Osteoblast (primary cell): ENCODE data around the gene C17orf78. TPM values are rescaled to one million over a fixed set of nuclear protein-coding genes. Genes with fewer than 3 reads are reported as not detected.

Source experiments
- DNase-seq: peaks from one replicate; pipeline ENCODE4 v3.0.0; 2011; ENCODE audit warnings: low spot score, mixed read lengths; ENCODE audit not compliant: insufficient read length; ENCODE audit errors: missing footprints
- H2AFZ ChIP-seq: 2 replicates; pipeline ENCODE4 v1.6.0; 2011; ENCODE audit warnings: mild to moderate bottlenecking, low read length
- H3K27ac ChIP-seq: 2 replicates; pipeline ENCODE4 v1.5.1; 2011; ENCODE audit warnings: mild to moderate bottlenecking, low read depth, low read length, moderate library complexity
- H3K27me3 ChIP-seq: 2 replicates; pipeline ENCODE4 v1.6.0; 2012; ENCODE audit warnings: mild to moderate bottlenecking, control low read depth, inconsistent platforms, low read length, moderate library complexity; ENCODE audit not compliant: insufficient read depth
- H3K36me3 ChIP-seq: 2 replicates; pipeline ENCODE4 v1.5.1; 2011; ENCODE audit warnings: mild to moderate bottlenecking, low read length, control low read depth, moderate library complexity; ENCODE audit not compliant: insufficient read depth
- H3K4me1 ChIP-seq: 2 replicates; pipeline ENCODE4 v1.5.1; 2011; ENCODE audit warnings: mild to moderate bottlenecking, low read length, control low read depth, moderate library complexity; ENCODE audit not compliant: insufficient read depth
- H3K4me2 ChIP-seq: 2 replicates; pipeline ENCODE4 v1.6.0; 2011; ENCODE audit warnings: mild to moderate bottlenecking, low read length; ENCODE audit not compliant: insufficient read depth
- H3K4me3 ChIP-seq: fragments of 200-600 bp; sonication (generic); 3 replicates; pipeline ENCODE4 v1.5.1; 2012; ENCODE audit warnings: mild to moderate bottlenecking, low read length, inconsistent platforms; ENCODE audit not compliant: insufficient read depth
- H3K79me2 ChIP-seq: 2 replicates; pipeline ENCODE4 v1.6.0; 2012; ENCODE audit warnings: mild to moderate bottlenecking, low read length, control low read depth, inconsistent platforms; ENCODE audit not compliant: insufficient read depth
- H3K9me3 ChIP-seq: 2 replicates; pipeline ENCODE4 v1.5.1; 2011; ENCODE audit warnings: low read depth, low read length, control low read depth
- H4K20me1 ChIP-seq: 2 replicates; pipeline ENCODE4 v1.6.0; 2012; ENCODE audit warnings: mild to moderate bottlenecking, low read length, control low read depth; ENCODE audit not compliant: insufficient read depth
- total RNA-seq: library from RNA; depleted of rRNA; stranded (reverse); fragments of >200 nt; gene quantifications from 2 replicates; pipeline ENCODE4 v1.2.3, GENCODE V29; 2012
- TF ChIP-seq, protein P1 (sequence below): IDR thresholded peaks from 2 replicates; pipeline ENCODE4 v1.5.1; 2011; ENCODE audit warnings: mild to moderate bottlenecking, low read depth, low read length, moderate library complexity; ENCODE audit errors: extremely low read depth

The C17orf78 gene
- total RNA-seq, 1 donor: not detected

DNA sequence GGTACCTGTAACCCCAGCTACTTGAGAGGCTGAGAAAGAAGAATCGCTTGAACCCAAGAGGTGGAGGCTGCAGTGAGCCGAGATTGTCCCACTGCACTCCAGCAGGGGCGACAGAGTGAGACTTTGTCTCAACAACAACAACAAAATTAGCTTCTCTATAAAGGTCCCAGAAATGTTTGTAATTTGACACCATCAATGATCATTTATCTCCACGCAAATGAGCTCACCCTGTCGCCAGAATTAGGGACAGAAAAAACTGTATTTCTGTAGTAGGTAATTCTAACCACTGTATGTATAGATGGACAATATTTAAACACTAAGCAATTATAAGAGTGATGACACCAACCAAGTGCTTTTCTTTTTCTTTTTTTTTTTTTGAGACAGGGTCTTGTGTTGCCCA is 10.7 kb downstream of the C17orf78 start:
- H4K20me1 ChIP-seq: peaks cover 3% of the 10 kb centered on the region
- no peak overlapping the region for H2AFZ ChIP-seq
- no peak for DNase-seq
- no peaks in the 10 kb centered on the region for H3K36me3 ChIP-seq
- TF ChIP-seq, protein P1, sequence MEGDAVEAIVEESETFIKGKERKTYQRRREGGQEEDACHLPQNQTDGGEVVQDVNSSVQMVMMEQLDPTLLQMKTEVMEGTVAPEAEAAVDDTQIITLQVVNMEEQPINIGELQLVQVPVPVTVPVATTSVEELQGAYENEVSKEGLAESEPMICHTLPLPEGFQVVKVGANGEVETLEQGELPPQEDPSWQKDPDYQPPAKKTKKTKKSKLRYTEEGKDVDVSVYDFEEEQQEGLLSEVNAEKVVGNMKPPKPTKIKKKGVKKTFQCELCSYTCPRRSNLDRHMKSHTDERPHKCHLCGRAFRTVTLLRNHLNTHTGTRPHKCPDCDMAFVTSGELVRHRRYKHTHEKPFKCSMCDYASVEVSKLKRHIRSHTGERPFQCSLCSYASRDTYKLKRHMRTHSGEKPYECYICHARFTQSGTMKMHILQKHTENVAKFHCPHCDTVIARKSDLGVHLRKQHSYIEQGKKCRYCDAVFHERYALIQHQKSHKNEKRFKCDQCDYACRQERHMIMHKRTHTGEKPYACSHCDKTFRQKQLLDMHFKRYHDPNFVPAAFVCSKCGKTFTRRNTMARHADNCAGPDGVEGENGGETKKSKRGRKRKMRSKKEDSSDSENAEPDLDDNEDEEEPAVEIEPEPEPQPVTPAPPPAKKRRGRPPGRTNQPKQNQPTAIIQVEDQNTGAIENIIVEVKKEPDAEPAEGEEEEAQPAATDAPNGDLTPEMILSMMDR: no peak
- no peak overlapping the region for H3K4me2 ChIP-seq
- H3K79me2 ChIP-seq: no peaks in the 10 kb centered on the region
- H3K4me3 ChIP-seq: no peak overlapping the region
- H3K9me3 ChIP-seq: no peaks in the 10 kb centered on the region
- no peaks in the 10 kb centered on the region for H3K27me3 ChIP-seq
- no peak overlapping the region for H3K27ac ChIP-seq
- H3K4me1 ChIP-seq: peaks cover 15% of the 10 kb centered on the region

DNA sequence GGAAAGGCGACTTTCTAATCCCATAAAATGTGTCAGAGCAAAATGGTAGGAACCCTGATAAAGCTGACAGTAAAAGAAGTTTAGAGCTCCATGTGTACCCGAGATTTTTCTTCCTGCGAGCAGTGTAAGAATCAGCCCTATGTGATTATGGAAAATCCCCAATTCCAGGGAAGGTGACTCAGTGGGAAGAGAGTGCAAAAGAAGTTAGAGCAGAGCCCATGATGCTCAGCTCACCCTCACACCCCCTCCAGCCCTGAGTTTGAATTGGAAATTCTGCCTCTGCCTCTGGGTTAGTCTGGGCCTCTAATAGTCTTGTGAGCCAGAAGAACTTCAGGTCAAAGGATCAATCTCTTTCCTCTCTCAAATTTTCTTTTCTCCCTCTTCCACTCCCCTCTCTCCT is 12.5 kb downstream of the C17orf78 start:
- Histone ChIP-seq H3K36me3 (no peaks in the 10 kb centered on the region), H2AFZ (peak overlapping the region; percentile 18), H3K27ac (peak overlapping the region; percentile 68), H3K9me3 (no peaks in the 10 kb centered on the region), H3K4me3 (no peak overlapping the region), H3K27me3 (no peaks in the 10 kb centered on the region), H4K20me1 (peaks cover 6% of the 10 kb centered on the region), H3K4me1 (peaks cover 26% of the 10 kb centered on the region), H3K79me2 (no peaks in the 10 kb centered on the region), H3K4me2 (no peak overlapping the region)
- TF ChIP-seq, protein P1: no peak
- DNase-seq: peak; percentile 86

DNA sequence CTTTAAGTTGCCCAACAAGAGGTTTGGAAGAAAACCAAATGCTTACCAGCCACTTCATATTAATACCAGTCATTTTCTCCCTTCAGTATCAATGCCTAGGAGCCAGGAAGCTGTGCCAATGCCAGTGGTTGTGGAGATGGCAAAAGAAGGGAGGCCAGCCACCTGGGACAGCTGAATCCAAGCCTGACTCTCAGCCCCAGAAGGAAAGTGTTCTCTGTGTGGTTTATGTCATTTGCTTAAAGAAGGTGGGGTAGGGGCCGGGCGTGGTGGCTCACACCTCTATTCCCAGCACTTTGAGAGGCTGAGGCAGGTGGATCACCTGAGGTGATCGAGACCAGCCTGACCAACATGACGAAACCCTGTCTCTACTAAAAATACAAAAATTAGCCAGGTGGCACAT is 13.4 kb downstream of the C17orf78 start:
- TF ChIP-seq, protein P1: no peak
- Histone ChIP-seq H2AFZ (no peak overlapping the region), H3K36me3 (no peaks in the 10 kb centered on the region)

DNA sequence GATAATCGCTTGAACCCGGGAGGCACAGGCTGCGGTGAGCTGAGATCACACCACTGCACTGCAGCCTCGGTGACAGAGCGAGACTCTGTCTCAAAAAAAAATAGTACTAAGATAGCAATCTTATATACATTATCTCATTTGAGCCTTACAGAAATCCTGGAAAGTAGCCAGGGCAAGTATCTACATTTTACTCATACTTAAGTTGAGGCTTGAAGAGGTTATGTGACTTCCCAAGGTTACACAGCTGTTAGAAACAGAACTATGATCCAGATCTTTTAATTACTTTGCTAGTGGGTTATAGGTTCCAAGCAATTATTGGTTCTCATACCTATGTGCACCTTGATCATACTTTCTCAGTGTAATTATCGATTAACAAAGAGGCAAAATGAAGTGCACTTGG is 15.4 kb downstream of the C17orf78 start:
- Histone ChIP-seq H3K4me3 (no peak overlapping the region), H3K27me3 (no peaks in the 10 kb centered on the region), H3K4me1 (peaks cover 26% of the 10 kb centered on the region), H3K9me3 (no peaks in the 10 kb centered on the region), H3K79me2 (no peaks in the 10 kb centered on the region), H3K36me3 (no peaks in the 10 kb centered on the region), H2AFZ (no peak overlapping the region), H3K4me2 (no peak overlapping the region), H4K20me1 (peaks cover 6% of the 10 kb centered on the region), H3K27ac (peak overlapping the region; percentile 48)
- TF ChIP-seq, protein P1: no peak
- no peak for DNase-seq

More for the DNA sequence above, 13.4 kb downstream of the C17orf78 start:
- H3K4me1 ChIP-seq: peaks cover 26% of the 10 kb centered on the region
- H3K9me3 ChIP-seq: no peaks in the 10 kb centered on the region
- no peak overlapping the region for H3K4me3 ChIP-seq
- no peak for DNase-seq
- H3K27me3 ChIP-seq: no peaks in the 10 kb centered on the region
- H3K4me2 ChIP-seq: no peak overlapping the region
- no peak overlapping the region for H3K27ac ChIP-seq
- peaks cover 6% of the 10 kb centered on the region for H4K20me1 ChIP-seq
- no peaks in the 10 kb centered on the region for H3K79me2 ChIP-seq
